Fibroblast of lung (primary cell): ENCODE measurements around the gene CCDC33. TPM values are rescaled to one million over a fixed set of nuclear protein-coding genes. Genes with fewer than 3 reads are reported as not detected.

Experiments used
- DNase-seq, 2 donors: peaks; one replicate each; pipeline versions ENCODE4 v3.0.0 to v3.0.0-alpha.2; 2010; ENCODE audit warnings: low read depth in 2 of 2
- H2AFZ ChIP-seq: 2 replicates; pipeline ENCODE4 v1.5.1; 2012; ENCODE audit warnings: low read length, control low read depth, inconsistent platforms
- H3K27ac ChIP-seq: 2 replicates; pipeline ENCODE4 v1.5.1; 2011; ENCODE audit warnings: low read length, control low read depth; ENCODE audit not compliant: insufficient read depth
- H3K27me3 ChIP-seq: 2 replicates; pipeline ENCODE4 v1.5.1; 2011; ENCODE audit warnings: mild to moderate bottlenecking, low read length; ENCODE audit not compliant: control insufficient read depth, insufficient read depth
- H3K36me3 ChIP-seq: 2 replicates; pipeline ENCODE4 v1.5.1; 2011; ENCODE audit warnings: low read length; ENCODE audit not compliant: control insufficient read depth, insufficient read depth
- H3K4me1 ChIP-seq: 2 replicates; pipeline ENCODE4 v1.5.1; 2011; ENCODE audit warnings: low read length; ENCODE audit not compliant: control insufficient read depth, insufficient read depth; ENCODE audit errors: extremely low read depth
- H3K4me2 ChIP-seq: 2 replicates; pipeline ENCODE4 v1.5.1; 2011; ENCODE audit warnings: low read length, control low read depth; ENCODE audit not compliant: insufficient read depth; ENCODE audit errors: extremely low read depth
- H3K4me3 ChIP-seq, 4 experiments: fragments of 200-600 bp in 1 of 4; sonication (generic) in 1 of 4; replicated peaks in 1 of 4; 2 replicates each; pipeline ENCODE4 v1.5.1; 2011 to 2016; ENCODE audit warnings: low read length in 4 of 4, low read depth in 3 of 4, mild to moderate bottlenecking in 3 of 4, control low read depth in 2 of 4, inconsistent platforms in 1 of 4, mixed read lengths in 1 of 4; ENCODE audit not compliant: insufficient read depth in 1 of 4; ENCODE audit errors: control extremely low read depth in 1 of 4
- H3K79me2 ChIP-seq: 2 replicates; pipeline ENCODE4 v1.5.1; 2012; ENCODE audit warnings: mild to moderate bottlenecking, low read length, inconsistent platforms; ENCODE audit not compliant: control insufficient read depth, insufficient read depth
- H3K9ac ChIP-seq: 2 replicates; pipeline ENCODE4 v1.5.1; 2011; ENCODE audit warnings: mild to moderate bottlenecking, low read length, control low read depth; ENCODE audit not compliant: insufficient read depth
- H3K9me3 ChIP-seq: 2 replicates; pipeline ENCODE4 v1.5.1; 2012; ENCODE audit warnings: low read depth, low read length; ENCODE audit not compliant: control insufficient read depth, insufficient read depth
- H4K20me1 ChIP-seq: 2 replicates; pipeline ENCODE4 v1.5.1; 2011; ENCODE audit warnings: low read length; ENCODE audit not compliant: control insufficient read depth, insufficient read depth; ENCODE audit errors: extremely low read depth
- EZH2 ChIP-seq: IDR thresholded peaks from 2 replicates; pipeline ENCODE4 v1.5.1; 2012; ENCODE audit warnings: low read length, control low read depth, mild to moderate bottlenecking; ENCODE audit errors: missing control alignments
- polyA plus RNA-seq, 2 donors: library from polyadenylated mRNA; depleted of rRNA in 1 of 2; stranded (reverse) in 1 of 2; unstranded in 1 of 2; fragments of >200 nt; gene quantifications; 2 replicates each; pipeline ENCODE4 v1.2.1, GENCODE V29; 2011 to 2012; ENCODE audit warnings: missing spikeins in 1 of 2
- total RNA-seq: library from RNA; depleted of rRNA; stranded (reverse); fragments of >200 nt; gene quantifications from 2 replicates; pipeline ENCODE4 v1.2.1, GENCODE V29; 2014
- TF ChIP-seq, protein P1 (sequence below), 2 donors: IDR thresholded peaks in 1 of 2; conservative IDR thresholded peaks in 1 of 2; 1 replicate in 1 of 2; 2 replicates in 1 of 2; pipeline ENCODE4 v1.5.1; 2011 to 2012; ENCODE audit warnings: low read length in 2 of 2, control low read depth in 1 of 2, inconsistent platforms in 1 of 2, low read depth in 1 of 2, mild to moderate bottlenecking in 1 of 2

The CCDC33 gene
- total and polyA plus RNA-seq, 2 donors (not counting 1 experiment from before 2014, with no cell fraction given) = not detected

DNA sequence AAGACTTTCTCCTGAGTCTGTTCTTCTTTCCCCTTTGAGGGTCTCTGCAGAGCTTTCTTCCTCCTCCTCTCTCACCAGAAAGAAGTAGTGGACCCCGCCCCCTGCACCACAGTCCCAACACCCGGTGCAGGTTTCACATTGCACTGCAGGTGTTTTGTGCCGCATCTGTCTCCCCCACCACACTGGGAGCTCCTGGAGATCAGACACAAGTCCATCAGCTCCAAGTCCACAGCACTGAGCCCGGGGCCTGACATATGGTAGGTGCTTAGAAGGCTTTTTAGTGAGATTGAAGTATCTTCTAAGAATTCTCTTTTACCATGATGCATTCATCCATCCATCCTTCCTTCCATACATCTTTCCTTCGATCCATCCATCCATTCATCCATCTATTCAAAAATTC lies 43.4 kb upstream of the CCDC33 start:
- Histone ChIP-seq H3K4me2 (no peak overlapping the region), H3K79me2 (no peaks in the 10 kb centered on the region), H3K4me1 (peaks cover 9% of the 10 kb centered on the region), H3K36me3 (no peaks in the 10 kb centered on the region), H4K20me1 (no peaks in the 10 kb centered on the region), H3K9ac (no peak overlapping the region), H3K27me3 (no peaks in the 10 kb centered on the region), H3K27ac (no peak overlapping the region), H3K9me3 (no peaks in the 10 kb centered on the region), H2AFZ (no peak overlapping the region), H3K4me3 (no peak overlapping the region)
- no peak for DNase-seq
- TF ChIP-seq, protein P1, sequence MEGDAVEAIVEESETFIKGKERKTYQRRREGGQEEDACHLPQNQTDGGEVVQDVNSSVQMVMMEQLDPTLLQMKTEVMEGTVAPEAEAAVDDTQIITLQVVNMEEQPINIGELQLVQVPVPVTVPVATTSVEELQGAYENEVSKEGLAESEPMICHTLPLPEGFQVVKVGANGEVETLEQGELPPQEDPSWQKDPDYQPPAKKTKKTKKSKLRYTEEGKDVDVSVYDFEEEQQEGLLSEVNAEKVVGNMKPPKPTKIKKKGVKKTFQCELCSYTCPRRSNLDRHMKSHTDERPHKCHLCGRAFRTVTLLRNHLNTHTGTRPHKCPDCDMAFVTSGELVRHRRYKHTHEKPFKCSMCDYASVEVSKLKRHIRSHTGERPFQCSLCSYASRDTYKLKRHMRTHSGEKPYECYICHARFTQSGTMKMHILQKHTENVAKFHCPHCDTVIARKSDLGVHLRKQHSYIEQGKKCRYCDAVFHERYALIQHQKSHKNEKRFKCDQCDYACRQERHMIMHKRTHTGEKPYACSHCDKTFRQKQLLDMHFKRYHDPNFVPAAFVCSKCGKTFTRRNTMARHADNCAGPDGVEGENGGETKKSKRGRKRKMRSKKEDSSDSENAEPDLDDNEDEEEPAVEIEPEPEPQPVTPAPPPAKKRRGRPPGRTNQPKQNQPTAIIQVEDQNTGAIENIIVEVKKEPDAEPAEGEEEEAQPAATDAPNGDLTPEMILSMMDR (conservative IDR thresholded peaks at IDR 0.05 in 1 of 2, IDR thresholded peaks at IDR 0.05 in 1 of 2; ENCODE audit: low read depth in 1 of 2, low read length in 2 of 2) = no peak
- TF ChIP-seq EZH2 = no peak

GRCh38 chr15:74193299-74193718 lies 42.8 kb upstream of the CCDC33 start:
- Histone ChIP-seq H3K36me3 (no peaks in the 10 kb centered on the region), H3K4me2 (peak overlapping the region; percentile 17), H3K79me2 (no peaks in the 10 kb centered on the region), H3K27ac (no peak overlapping the region), H4K20me1 (no peaks in the 10 kb centered on the region), H3K27me3 (no peaks in the 10 kb centered on the region), H3K4me3 (no peak overlapping the region), H3K4me1 (peaks cover 9% of the 10 kb centered on the region), H3K9ac (no peak overlapping the region), H3K9me3 (no peaks in the 10 kb centered on the region), H2AFZ (no peak overlapping the region)
- peak; percentile 23 to 97 for DNase-seq
- TF ChIP-seq, protein P1 (conservative IDR thresholded peaks at IDR 0.05 in 1 of 2, IDR thresholded peaks at IDR 0.05 in 1 of 2; ENCODE audit: low read depth in 1 of 2, low read length in 2 of 2) = no peak
- no peak for TF ChIP-seq EZH2

DNA sequence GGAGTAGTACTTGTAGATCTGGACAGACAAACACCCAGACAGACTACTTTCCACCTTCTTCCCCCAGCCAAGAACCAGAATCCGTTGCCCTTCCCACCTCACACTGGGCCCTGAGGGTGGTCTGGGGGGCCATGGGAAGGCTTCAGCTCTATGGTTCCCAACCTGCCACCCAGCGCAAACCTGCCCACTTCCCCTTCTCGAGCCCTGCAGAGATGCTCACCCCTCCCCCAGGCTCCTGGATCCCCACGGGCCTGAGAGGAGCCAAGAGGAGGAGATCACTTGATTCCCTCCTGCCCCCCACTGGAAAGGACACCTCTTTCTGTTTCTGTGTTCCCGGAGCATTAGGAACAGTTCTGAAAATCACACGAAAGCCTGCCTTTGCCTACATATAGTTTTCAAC lies 42.2 kb upstream of the CCDC33 start:
- H3K79me2 ChIP-seq = no peaks in the 10 kb centered on the region
- H3K27me3 ChIP-seq = no peaks in the 10 kb centered on the region
- H3K4me2 ChIP-seq = no peak overlapping the region
- no peaks in the 10 kb centered on the region for H3K9me3 ChIP-seq
- H3K9ac ChIP-seq = no peak overlapping the region
- TF ChIP-seq EZH2 = no peak
- TF ChIP-seq, protein P1 (conservative IDR thresholded peaks at IDR 0.05 in 1 of 2, IDR thresholded peaks at IDR 0.05 in 1 of 2; ENCODE audit: low read depth in 1 of 2, low read length in 2 of 2) = no peak
- H3K4me3 ChIP-seq = no peak overlapping the region
- H2AFZ ChIP-seq = no peak overlapping the region
- H4K20me1 ChIP-seq = no peaks in the 10 kb centered on the region
- DNase-seq = no peak
- H3K36me3 ChIP-seq = no peaks in the 10 kb centered on the region
- peaks cover 9% of the 10 kb centered on the region for H3K4me1 ChIP-seq
- no peak overlapping the region for H3K27ac ChIP-seq
